ENCODE data around the gene DISC1. TPM values are rescaled to one million over a fixed set of nuclear protein-coding genes. Genes with fewer than 3 reads are reported as not detected.

The DISC1 gene
- total RNA-seq, 1 experiment from 2014 or later = 1.8 TPM

DNA sequence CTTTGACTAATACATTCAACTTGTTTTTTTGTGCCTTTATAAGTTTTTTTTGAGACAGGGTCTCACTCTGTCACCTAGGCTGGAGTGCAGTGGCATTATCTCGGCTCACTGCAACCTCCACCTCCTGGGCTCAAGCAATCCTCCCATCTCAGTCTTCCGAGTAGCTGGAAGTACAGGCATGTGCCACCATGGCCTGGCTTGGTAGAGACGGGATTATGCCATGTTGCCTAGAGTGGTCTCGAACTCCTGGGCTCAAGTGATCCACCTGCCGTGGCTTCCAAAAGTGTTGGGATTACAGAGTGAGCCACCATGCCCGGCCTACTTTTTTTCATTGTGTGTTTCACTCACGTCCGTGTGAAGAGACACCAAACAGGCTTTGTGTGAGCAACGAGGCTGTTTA lies 202.7 kb downstream of the DISC1 start:
- TF ChIP-seq ZNF274 (IDR thresholded peaks at IDR 0.05; ENCODE audit: low read depth, low read length) (no peak), ZFX (IDR thresholded peaks at IDR 0.05) (no peak), POLR2AphosphoS5 (IDR thresholded peaks at IDR 0.05; ENCODE audit: low read depth, low read length) (no peak), YY1 (IDR thresholded peaks at IDR 0.05; ENCODE audit: extremely low read depth, insufficient replicate concordance, low read depth, low read length) (no peak), SP1 (IDR thresholded peaks at IDR 0.05; ENCODE audit: low read depth) (no peak), SRF (IDR thresholded peaks at IDR 0.05; ENCODE audit: low read depth) (no peak), JUND (IDR thresholded peaks at IDR 0.05) (no peak), POLR2A (IDR thresholded peaks at IDR 0.05; ENCODE audit: borderline replicate concordance, extremely low read depth, insufficient read depth, insufficient read length) (no peak), CEBPB (IDR thresholded peaks at IDR 0.05; ENCODE audit: low read depth) (no peak), TCF7L2 (IDR thresholded peaks at IDR 0.05; ENCODE audit: borderline replicate concordance, extremely low read depth, insufficient read depth, insufficient read length) (no peak), EGR1 (IDR thresholded peaks at IDR 0.05; ENCODE audit: low read depth) (no peak), EZH2 (IDR thresholded peaks at IDR 0.05) (no peak)
- TF ChIP-seq, protein P1, sequence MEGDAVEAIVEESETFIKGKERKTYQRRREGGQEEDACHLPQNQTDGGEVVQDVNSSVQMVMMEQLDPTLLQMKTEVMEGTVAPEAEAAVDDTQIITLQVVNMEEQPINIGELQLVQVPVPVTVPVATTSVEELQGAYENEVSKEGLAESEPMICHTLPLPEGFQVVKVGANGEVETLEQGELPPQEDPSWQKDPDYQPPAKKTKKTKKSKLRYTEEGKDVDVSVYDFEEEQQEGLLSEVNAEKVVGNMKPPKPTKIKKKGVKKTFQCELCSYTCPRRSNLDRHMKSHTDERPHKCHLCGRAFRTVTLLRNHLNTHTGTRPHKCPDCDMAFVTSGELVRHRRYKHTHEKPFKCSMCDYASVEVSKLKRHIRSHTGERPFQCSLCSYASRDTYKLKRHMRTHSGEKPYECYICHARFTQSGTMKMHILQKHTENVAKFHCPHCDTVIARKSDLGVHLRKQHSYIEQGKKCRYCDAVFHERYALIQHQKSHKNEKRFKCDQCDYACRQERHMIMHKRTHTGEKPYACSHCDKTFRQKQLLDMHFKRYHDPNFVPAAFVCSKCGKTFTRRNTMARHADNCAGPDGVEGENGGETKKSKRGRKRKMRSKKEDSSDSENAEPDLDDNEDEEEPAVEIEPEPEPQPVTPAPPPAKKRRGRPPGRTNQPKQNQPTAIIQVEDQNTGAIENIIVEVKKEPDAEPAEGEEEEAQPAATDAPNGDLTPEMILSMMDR (IDR thresholded peaks at IDR 0.05 in 2 of 3, conservative IDR thresholded peaks at IDR 0.05 in 1 of 3; ENCODE audit: borderline replicate concordance in 1 of 3, insufficient read depth in 1 of 3, low read depth in 2 of 3, low read length in 2 of 3) = no peak
- TF ChIP-seq, protein P2, sequence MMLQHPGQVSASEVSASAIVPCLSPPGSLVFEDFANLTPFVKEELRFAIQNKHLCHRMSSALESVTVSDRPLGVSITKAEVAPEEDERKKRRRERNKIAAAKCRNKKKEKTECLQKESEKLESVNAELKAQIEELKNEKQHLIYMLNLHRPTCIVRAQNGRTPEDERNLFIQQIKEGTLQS (IDR thresholded peaks at IDR 0.05) = no peak
- TF ChIP-seq, protein P3, sequence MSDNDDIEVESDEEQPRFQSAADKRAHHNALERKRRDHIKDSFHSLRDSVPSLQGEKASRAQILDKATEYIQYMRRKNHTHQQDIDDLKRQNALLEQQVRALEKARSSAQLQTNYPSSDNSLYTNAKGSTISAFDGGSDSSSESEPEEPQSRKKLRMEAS (IDR thresholded peaks at IDR 0.05) = no peak
- TF ChIP-seq, protein P4, sequence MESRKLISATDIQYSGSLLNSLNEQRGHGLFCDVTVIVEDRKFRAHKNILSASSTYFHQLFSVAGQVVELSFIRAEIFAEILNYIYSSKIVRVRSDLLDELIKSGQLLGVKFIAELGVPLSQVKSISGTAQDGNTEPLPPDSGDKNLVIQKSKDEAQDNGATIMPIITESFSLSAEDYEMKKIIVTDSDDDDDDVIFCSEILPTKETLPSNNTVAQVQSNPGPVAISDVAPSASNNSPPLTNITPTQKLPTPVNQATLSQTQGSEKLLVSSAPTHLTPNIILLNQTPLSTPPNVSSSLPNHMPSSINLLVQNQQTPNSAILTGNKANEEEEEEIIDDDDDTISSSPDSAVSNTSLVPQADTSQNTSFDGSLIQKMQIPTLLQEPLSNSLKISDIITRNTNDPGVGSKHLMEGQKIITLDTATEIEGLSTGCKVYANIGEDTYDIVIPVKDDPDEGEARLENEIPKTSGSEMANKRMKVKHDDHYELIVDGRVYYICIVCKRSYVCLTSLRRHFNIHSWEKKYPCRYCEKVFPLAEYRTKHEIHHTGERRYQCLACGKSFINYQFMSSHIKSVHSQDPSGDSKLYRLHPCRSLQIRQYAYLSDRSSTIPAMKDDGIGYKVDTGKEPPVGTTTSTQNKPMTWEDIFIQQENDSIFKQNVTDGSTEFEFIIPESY (IDR thresholded peaks at IDR 0.05; ENCODE audit: extremely low read depth, insufficient replicate concordance, low read length) = no peak
- TF ChIP-seq, protein P5, sequence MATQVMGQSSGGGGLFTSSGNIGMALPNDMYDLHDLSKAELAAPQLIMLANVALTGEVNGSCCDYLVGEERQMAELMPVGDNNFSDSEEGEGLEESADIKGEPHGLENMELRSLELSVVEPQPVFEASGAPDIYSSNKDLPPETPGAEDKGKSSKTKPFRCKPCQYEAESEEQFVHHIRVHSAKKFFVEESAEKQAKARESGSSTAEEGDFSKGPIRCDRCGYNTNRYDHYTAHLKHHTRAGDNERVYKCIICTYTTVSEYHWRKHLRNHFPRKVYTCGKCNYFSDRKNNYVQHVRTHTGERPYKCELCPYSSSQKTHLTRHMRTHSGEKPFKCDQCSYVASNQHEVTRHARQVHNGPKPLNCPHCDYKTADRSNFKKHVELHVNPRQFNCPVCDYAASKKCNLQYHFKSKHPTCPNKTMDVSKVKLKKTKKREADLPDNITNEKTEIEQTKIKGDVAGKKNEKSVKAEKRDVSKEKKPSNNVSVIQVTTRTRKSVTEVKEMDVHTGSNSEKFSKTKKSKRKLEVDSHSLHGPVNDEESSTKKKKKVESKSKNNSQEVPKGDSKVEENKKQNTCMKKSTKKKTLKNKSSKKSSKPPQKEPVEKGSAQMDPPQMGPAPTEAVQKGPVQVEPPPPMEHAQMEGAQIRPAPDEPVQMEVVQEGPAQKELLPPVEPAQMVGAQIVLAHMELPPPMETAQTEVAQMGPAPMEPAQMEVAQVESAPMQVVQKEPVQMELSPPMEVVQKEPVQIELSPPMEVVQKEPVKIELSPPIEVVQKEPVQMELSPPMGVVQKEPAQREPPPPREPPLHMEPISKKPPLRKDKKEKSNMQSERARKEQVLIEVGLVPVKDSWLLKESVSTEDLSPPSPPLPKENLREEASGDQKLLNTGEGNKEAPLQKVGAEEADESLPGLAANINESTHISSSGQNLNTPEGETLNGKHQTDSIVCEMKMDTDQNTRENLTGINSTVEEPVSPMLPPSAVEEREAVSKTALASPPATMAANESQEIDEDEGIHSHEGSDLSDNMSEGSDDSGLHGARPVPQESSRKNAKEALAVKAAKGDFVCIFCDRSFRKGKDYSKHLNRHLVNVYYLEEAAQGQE (IDR thresholded peaks at IDR 0.05; ENCODE audit: low read depth) = no peak
- H3K9ac ChIP-seq (ENCODE audit: low read length) = no peak overlapping the region
- H2AFZ ChIP-seq (ENCODE audit: low read depth, low read length, poor library complexity, severe bottlenecking) = no peak overlapping the region
- intact Hi-C loops (cut with micrococcal nuclease) = no loop called here
- no peaks in the 10 kb centered on the region for H3K27me3 ChIP-seq (ENCODE audit: insufficient read depth, low read length)
- RAD21 ChIA-PET (ENCODE audit: low non-redundant PET in 1 of 2, low total read pairs in 2 of 2, uncharacterized antibody in 2 of 2, unreplicated experiment in 2 of 2) = no interaction called here
- no peaks in the 10 kb centered on the region for H4K20me1 ChIP-seq (ENCODE audit: insufficient read depth)
- CTCF ChIA-PET = no interaction called here
- DNase-seq (ENCODE audit: low read depth, low spot score) = no peak
- ATAC-seq = no peak
- peaks cover 21 to 24% of the 10 kb centered on the region in 2 experiments for H3K4me1 ChIP-seq (ENCODE audit: control insufficient read depth in 1 of 2, insufficient read depth in 2 of 2, low read length in 2 of 2)
- H3K4me2 ChIP-seq (ENCODE audit: low read length) = no peak overlapping the region
- BruUV-seq (replicated peaks) = no TSS peak
- H3K36me3 ChIP-seq (ENCODE audit: control insufficient read depth in 1 of 2, insufficient read depth in 2 of 2, low read length in 2 of 2) = no peaks in the 10 kb centered on the region
- no peak overlapping the region for H3K4me3 ChIP-seq (replicated peaks in 1 of 2; ENCODE audit: low read depth in 1 of 2, low read length in 2 of 2)
- POLR2A ChIA-PET = no interaction called here
- H3K79me2 ChIP-seq (ENCODE audit: insufficient read depth, low read length) = no peaks in the 10 kb centered on the region
- H3K27ac ChIP-seq (ENCODE audit: low read depth, low read length) = no peak overlapping the region
- H3K9me2 ChIP-seq (ENCODE audit: insufficient read depth) = no peaks in the 10 kb centered on the region
- no peaks in the 10 kb centered on the region for H3K9me3 ChIP-seq (ENCODE audit: control insufficient read depth in 1 of 2, insufficient read depth in 1 of 2, low read depth in 1 of 2, low read length in 2 of 2)
